MM.1S (cell line): Measurements from ENCODE around the gene NLRP9.

Experiments used
- DNase-seq: peaks from one replicate; pipeline ENCODE4 v3.0.0-alpha.2; 2015
- H2AFZ ChIP-seq: fragments of 300-600 bp; sonication (generic); 2 replicates; pipeline ENCODE4 v1.6.0; 2016; ENCODE audit warnings: antibody characterized with exemption, low read length
- H3F3A ChIP-seq: fragments of 300-600 bp; sonication (generic); 2 replicates; pipeline ENCODE4 v1.6.1; 2016; ENCODE audit warnings: mild to moderate bottlenecking, antibody characterized with exemption, low read length, moderate library complexity, mixed read lengths; ENCODE audit not compliant: insufficient read depth
- H3K27ac ChIP-seq: fragments of 300-600 bp; sonication (generic); 2 replicates; pipeline ENCODE4 v1.5.1; 2016; ENCODE audit warnings: mild to moderate bottlenecking, low read length
- H3K27me3 ChIP-seq: fragments of 300-600 bp; sonication (generic); replicated peaks from 2 replicates; pipeline ENCODE4 v1.6.0; 2016; ENCODE audit warnings: low read length; ENCODE audit not compliant: insufficient read depth
- H3K36me3 ChIP-seq: fragments of 300-600 bp; sonication (generic); replicated peaks from 2 replicates; pipeline ENCODE4 v1.6.1; 2016; ENCODE audit warnings: mild to moderate bottlenecking, low read length, mixed read lengths; ENCODE audit not compliant: insufficient read depth
- H3K4me1 ChIP-seq: fragments of 300-600 bp; sonication (generic); 2 replicates; pipeline ENCODE4 v1.6.1; 2016; ENCODE audit warnings: low read length, mixed read lengths
- H3K4me2 ChIP-seq: fragments of 300-600 bp; sonication (generic); 2 replicates; pipeline ENCODE4 v1.6.0; 2016; ENCODE audit warnings: low read depth, low read length
- H3K4me3 ChIP-seq: fragments of 300-600 bp; sonication (generic); 2 replicates; pipeline ENCODE4 v1.5.1; 2016; ENCODE audit warnings: low read length, mixed read lengths
- H3K79me2 ChIP-seq: fragments of 300-600 bp; sonication (generic); 2 replicates; pipeline ENCODE4 v1.6.1; 2016; ENCODE audit warnings: mixed run types, low read length, mixed read lengths
- H3K9ac ChIP-seq: fragments of 300-600 bp; sonication (generic); 2 replicates; pipeline ENCODE4 v1.6.1; 2016; ENCODE audit warnings: low read length, mixed read lengths
- H3K9me2 ChIP-seq: fragments of 300-600 bp; sonication (generic); replicated peaks from 2 replicates; pipeline ENCODE4 v1.6.1; 2016; ENCODE audit warnings: mild to moderate bottlenecking, low read length, mixed read lengths; ENCODE audit not compliant: insufficient read depth
- H3K9me3 ChIP-seq: fragments of 300-600 bp; sonication (generic); replicated peaks from 2 replicates; pipeline ENCODE4 v1.6.1; 2016; ENCODE audit warnings: mild to moderate bottlenecking, low read length, mixed read lengths; ENCODE audit not compliant: insufficient read depth
- H4K20me1 ChIP-seq: fragments of 300-600 bp; sonication (generic); 2 replicates; pipeline ENCODE4 v1.6.1; 2016; ENCODE audit warnings: mild to moderate bottlenecking, low read length, moderate library complexity, mixed read lengths; ENCODE audit not compliant: insufficient read depth
- EZH2 ChIP-seq: fragments of 300-600 bp; sonication (generic); optimal IDR thresholded peaks from 2 replicates; pipeline ENCODE3; 2017; ENCODE audit warnings: low read depth, mild to moderate bottlenecking, antibody characterized with exemption, low read length, mixed read lengths
- EZH2phosphoT487 ChIP-seq: fragments of 300-600 bp; sonication (generic); IDR thresholded peaks from 2 replicates; pipeline ENCODE4 v1.6.1; 2018; ENCODE audit warnings: antibody characterized with exemption, low read length
- TF ChIP-seq, protein P1 (sequence below): fragments of 300-600 bp; sonication (generic); IDR thresholded peaks from 2 replicates; pipeline ENCODE4 v1.5.1; 2016; ENCODE audit warnings: antibody characterized with exemption, low read length, mixed read lengths

NLRP9 gene

GRCh38 chr19:55658846-55659459 lies 79.2 kb downstream of the NLRP9 start:
- no peak for DNase-seq
- Histone ChIP-seq H3K9me2 (no peaks in the 10 kb centered on the region), H3F3A (peaks cover 4% of the 10 kb centered on the region; the same call in 1 of the 2 replicates), H3K4me1 (peaks cover 20% of the 10 kb centered on the region; the same call in 1 of the 2 replicates), H3K4me3 (no peak overlapping the region), H3K27ac (no peak overlapping the region), H3K9me3 (no peaks in the 10 kb centered on the region), H4K20me1 (peaks cover 48% of the 10 kb centered on the region), H3K4me2 (no peak overlapping the region), H3K27me3 (no peaks in the 10 kb centered on the region), H3K79me2 (peaks cover 91% of the 10 kb centered on the region), H2AFZ (no peak overlapping the region), H3K9ac (no peak overlapping the region), H3K36me3 (peaks cover 9% of the 10 kb centered on the region)
- TF ChIP-seq EZH2, result no peak
- TF ChIP-seq, protein P1, sequence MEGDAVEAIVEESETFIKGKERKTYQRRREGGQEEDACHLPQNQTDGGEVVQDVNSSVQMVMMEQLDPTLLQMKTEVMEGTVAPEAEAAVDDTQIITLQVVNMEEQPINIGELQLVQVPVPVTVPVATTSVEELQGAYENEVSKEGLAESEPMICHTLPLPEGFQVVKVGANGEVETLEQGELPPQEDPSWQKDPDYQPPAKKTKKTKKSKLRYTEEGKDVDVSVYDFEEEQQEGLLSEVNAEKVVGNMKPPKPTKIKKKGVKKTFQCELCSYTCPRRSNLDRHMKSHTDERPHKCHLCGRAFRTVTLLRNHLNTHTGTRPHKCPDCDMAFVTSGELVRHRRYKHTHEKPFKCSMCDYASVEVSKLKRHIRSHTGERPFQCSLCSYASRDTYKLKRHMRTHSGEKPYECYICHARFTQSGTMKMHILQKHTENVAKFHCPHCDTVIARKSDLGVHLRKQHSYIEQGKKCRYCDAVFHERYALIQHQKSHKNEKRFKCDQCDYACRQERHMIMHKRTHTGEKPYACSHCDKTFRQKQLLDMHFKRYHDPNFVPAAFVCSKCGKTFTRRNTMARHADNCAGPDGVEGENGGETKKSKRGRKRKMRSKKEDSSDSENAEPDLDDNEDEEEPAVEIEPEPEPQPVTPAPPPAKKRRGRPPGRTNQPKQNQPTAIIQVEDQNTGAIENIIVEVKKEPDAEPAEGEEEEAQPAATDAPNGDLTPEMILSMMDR, result no peak
- no peak for TF ChIP-seq EZH2phosphoT487
